Astrocyte (in vitro differentiated cells and primary cell): Measurements from ENCODE around the gene CCL17. TPM values are rescaled to one million over a fixed set of nuclear protein-coding genes. Genes with fewer than 3 reads are reported as not detected.

Experiments
- DNase-seq: peaks from one replicate; pipeline ENCODE4 v3.0.0-alpha.2; 2010; ENCODE audit warnings: low read depth
- FAIRE-seq: peaks from 2 replicates; lab custom pipeline; 2011; peaks lifted over from hg19 to GRCh38; lab: Jason Lieb, UNC
- H2AFZ ChIP-seq: 2 replicates; pipeline ENCODE4 v1.6.0; 2012; ENCODE audit warnings: low read depth, low read length, inconsistent platforms
- H3K27ac ChIP-seq: 2 replicates; pipeline ENCODE4 v1.5.1; 2011; ENCODE audit warnings: low read depth, low read length, inconsistent platforms
- H3K27me3 ChIP-seq: 2 replicates; pipeline ENCODE4 v1.6.0; 2011; ENCODE audit warnings: low read length, inconsistent platforms; ENCODE audit not compliant: insufficient read depth
- H3K36me3 ChIP-seq: 2 replicates; pipeline ENCODE4 v1.5.1; 2011; ENCODE audit warnings: low read length, inconsistent platforms; ENCODE audit not compliant: insufficient read depth
- H3K4me1 ChIP-seq: 2 replicates; pipeline ENCODE4 v1.5.1; 2011; ENCODE audit warnings: low read length, inconsistent platforms; ENCODE audit not compliant: insufficient read depth
- H3K4me2 ChIP-seq: 2 replicates; pipeline ENCODE4 v1.6.0; 2012; ENCODE audit warnings: low read length, inconsistent platforms
- H3K4me3 ChIP-seq: 2 replicates; pipeline ENCODE4 v1.5.1; 2011; ENCODE audit warnings: low read depth, mild to moderate bottlenecking, low read length, inconsistent platforms; ENCODE audit not compliant: insufficient read depth
- H3K79me2 ChIP-seq: 2 replicates; pipeline ENCODE4 v1.6.0; 2012; ENCODE audit warnings: mild to moderate bottlenecking, low read length, inconsistent platforms; ENCODE audit not compliant: insufficient read depth
- H3K9ac ChIP-seq: 2 replicates; pipeline ENCODE4 v1.6.0; 2012; ENCODE audit warnings: mild to moderate bottlenecking, low read length, inconsistent platforms
- H3K9me3 ChIP-seq: 2 replicates; pipeline ENCODE4 v1.5.1; 2012; ENCODE audit warnings: low read depth, mild to moderate bottlenecking, low read length, inconsistent platforms; ENCODE audit not compliant: insufficient read depth
- H4K20me1 ChIP-seq: 2 replicates; pipeline ENCODE4 v1.6.0; 2012; ENCODE audit warnings: low read length, inconsistent platforms; ENCODE audit not compliant: insufficient read depth
- H3K27ac Mint-ChIP-seq: one replicate; pipeline ENCODE4 v1.8.0; 2021; ENCODE audit warnings: mild to moderate bottlenecking, mixed read lengths; ENCODE audit not compliant: unreplicated experiment
- H3K27me3 Mint-ChIP-seq: one replicate; pipeline ENCODE4 v1.8.0; 2021; ENCODE audit warnings: low read depth, mixed read lengths; ENCODE audit not compliant: unreplicated experiment
- H3K36me3 Mint-ChIP-seq: one replicate; pipeline ENCODE4 v1.8.0; 2021; ENCODE audit warnings: low read depth, mixed read lengths; ENCODE audit not compliant: unreplicated experiment
- H3K4me1 Mint-ChIP-seq: one replicate; pipeline ENCODE4 v1.8.0; 2021; ENCODE audit warnings: low read depth, mixed read lengths; ENCODE audit not compliant: unreplicated experiment
- H3K4me3 Mint-ChIP-seq: one replicate; pipeline ENCODE4 v1.8.0; 2021; ENCODE audit warnings: mild to moderate bottlenecking, moderate library complexity, mixed read lengths; ENCODE audit not compliant: unreplicated experiment
- H3K9me3 Mint-ChIP-seq: one replicate; pipeline ENCODE4 v1.8.0; 2021; ENCODE audit warnings: mild to moderate bottlenecking, mixed read lengths; ENCODE audit not compliant: unreplicated experiment
- EZH2 ChIP-seq: IDR thresholded peaks from 2 replicates; pipeline ENCODE4 v1.6.1; 2012; ENCODE audit warnings: mild to moderate bottlenecking, low read length, inconsistent platforms; ENCODE audit not compliant: insufficient read depth
- total RNA-seq: library from RNA; stranded (reverse); gene quantifications from 2 replicates; pipeline ENCODE4 v1.2.1, GENCODE V29; 2021
- TF ChIP-seq, protein P1 (sequence below): IDR thresholded peaks from 2 replicates; pipeline ENCODE4 v1.5.1; 2011; ENCODE audit warnings: low read depth, mild to moderate bottlenecking, inconsistent platforms, low read length, moderate library complexity; ENCODE audit not compliant: insufficient read depth

Gene CCL17
- total RNA-seq, 1 donor from 2014 or later, result not detected

DNA sequence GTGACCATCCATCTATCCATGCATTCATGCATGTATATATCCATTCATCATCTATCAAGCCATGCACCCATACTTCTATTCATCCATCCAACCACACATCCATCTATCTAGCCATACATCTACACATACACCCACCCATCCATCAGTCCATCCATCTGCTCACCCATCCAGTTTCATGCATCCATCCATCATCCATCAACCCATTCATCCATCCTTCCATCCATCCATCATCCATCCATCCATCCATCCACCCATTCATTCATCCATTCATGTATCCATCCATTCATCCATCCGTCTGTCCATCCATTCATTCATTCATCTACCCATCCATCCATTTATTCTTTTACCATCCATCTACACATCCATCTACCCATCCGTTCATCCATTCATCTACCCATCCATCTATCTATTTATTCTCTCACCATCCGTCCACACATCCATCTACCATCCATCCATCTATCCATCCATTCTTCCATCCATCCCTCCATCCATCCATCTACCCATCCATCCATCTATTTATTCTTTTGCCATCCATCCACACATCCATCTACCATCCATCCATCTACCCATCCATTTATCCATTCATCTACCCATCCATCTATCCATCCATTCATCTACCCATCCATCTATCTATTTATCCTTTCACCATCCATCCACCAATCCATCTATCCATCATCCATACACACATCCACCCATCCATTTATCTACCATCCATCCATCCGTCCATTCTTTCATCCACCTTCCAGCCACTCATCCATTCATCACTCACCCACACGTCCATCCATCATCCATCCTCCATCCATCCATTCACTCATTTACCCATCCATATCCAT, 3.2 kb downstream of the CCL17 start:
- Histone ChIP-seq H3K9ac (no peak overlapping the region), H3K27ac (no peak overlapping the region), H3K4me3 (no peak overlapping the region), H3K9me3 (no peaks in the 10 kb centered on the region), H3K4me1 (no peaks in the 10 kb centered on the region), H3K27me3 (peaks cover 3% of the 10 kb centered on the region), H3K36me3 (no peaks in the 10 kb centered on the region), H3K79me2 (no peaks in the 10 kb centered on the region), H4K20me1 (no peaks in the 10 kb centered on the region), H3K4me2 (no peak overlapping the region), H2AFZ (no peak overlapping the region)
- peaks cover 31% of the 10 kb centered on the region for H3K27me3 Mint-ChIP-seq
- no peaks in the 10 kb centered on the region for H3K36me3 Mint-ChIP-seq
- no peak for FAIRE-seq
- DNase-seq, result no peak
- TF ChIP-seq EZH2, result no peak
- TF ChIP-seq, protein P1, sequence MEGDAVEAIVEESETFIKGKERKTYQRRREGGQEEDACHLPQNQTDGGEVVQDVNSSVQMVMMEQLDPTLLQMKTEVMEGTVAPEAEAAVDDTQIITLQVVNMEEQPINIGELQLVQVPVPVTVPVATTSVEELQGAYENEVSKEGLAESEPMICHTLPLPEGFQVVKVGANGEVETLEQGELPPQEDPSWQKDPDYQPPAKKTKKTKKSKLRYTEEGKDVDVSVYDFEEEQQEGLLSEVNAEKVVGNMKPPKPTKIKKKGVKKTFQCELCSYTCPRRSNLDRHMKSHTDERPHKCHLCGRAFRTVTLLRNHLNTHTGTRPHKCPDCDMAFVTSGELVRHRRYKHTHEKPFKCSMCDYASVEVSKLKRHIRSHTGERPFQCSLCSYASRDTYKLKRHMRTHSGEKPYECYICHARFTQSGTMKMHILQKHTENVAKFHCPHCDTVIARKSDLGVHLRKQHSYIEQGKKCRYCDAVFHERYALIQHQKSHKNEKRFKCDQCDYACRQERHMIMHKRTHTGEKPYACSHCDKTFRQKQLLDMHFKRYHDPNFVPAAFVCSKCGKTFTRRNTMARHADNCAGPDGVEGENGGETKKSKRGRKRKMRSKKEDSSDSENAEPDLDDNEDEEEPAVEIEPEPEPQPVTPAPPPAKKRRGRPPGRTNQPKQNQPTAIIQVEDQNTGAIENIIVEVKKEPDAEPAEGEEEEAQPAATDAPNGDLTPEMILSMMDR, result no peak
- no peaks in the 10 kb centered on the region for H3K9me3 Mint-ChIP-seq
- H3K4me1 Mint-ChIP-seq, result peaks cover 1% of the 10 kb centered on the region
- H3K4me3 Mint-ChIP-seq, result no peak overlapping the region
- no peak overlapping the region for H3K27ac Mint-ChIP-seq

DNA sequence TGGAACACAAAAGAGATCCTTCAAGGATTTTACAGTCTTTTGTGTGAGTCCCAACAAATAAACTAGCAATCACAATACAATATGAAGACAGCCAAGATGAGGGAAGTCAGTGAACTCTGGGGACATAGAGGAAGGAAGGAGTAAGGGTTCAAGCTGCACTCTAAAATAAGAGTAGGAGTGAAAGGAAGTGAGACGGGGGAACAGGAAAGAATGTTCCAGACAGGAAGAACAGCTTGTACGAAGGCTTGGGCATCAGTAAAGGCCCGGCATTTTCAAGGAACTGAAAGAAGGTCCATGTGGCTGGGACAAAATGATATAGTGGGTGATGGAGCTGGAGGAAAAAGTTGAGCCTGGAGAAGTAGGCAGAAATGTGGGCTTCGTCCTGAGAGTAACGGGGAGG, 4.5 kb downstream of the CCL17 start:
- Histone ChIP-seq H2AFZ (no peak overlapping the region), H4K20me1 (no peaks in the 10 kb centered on the region), H3K27me3 (peaks cover 3% of the 10 kb centered on the region), H3K79me2 (no peaks in the 10 kb centered on the region), H3K9me3 (no peaks in the 10 kb centered on the region), H3K36me3 (no peaks in the 10 kb centered on the region), H3K4me2 (no peak overlapping the region), H3K4me3 (no peak overlapping the region), H3K27ac (no peak overlapping the region), H3K4me1 (no peaks in the 10 kb centered on the region), H3K9ac (no peak overlapping the region)
- DNase-seq (no peak), FAIRE-seq (no peak)
- Mint-ChIP-seq H3K27ac (no peak overlapping the region), H3K9me3 (no peaks in the 10 kb centered on the region), H3K36me3 (no peaks in the 10 kb centered on the region), H3K4me1 (peaks cover 1% of the 10 kb centered on the region), H3K4me3 (peak overlapping the region; percentile 7), H3K27me3 (peaks cover 36% of the 10 kb centered on the region)
- TF ChIP-seq, protein P1, result no peak
- no peak for TF ChIP-seq EZH2
